NB4 (cell line): ENCODE data around the gene TC2N.

Experiments
- MYC ChIP-seq: IDR thresholded peaks from 2 replicates; pipeline ENCODE4 v1.6.1; 2011; ENCODE audit warnings: low read depth, low read length
- POLR2A ChIP-seq: IDR thresholded peaks from 2 replicates; pipeline ENCODE4 v1.6.1; 2011; ENCODE audit warnings: mild to moderate bottlenecking; ENCODE audit not compliant: insufficient read length; ENCODE audit errors: extremely low read depth
- TF ChIP-seq, protein P1 (sequence below): IDR thresholded peaks from one replicate; pipeline ENCODE4 v1.5.1; 2012; ENCODE audit warnings: low read depth, low read length
- TF ChIP-seq, protein P2 (sequence below): IDR thresholded peaks from 2 replicates; pipeline ENCODE4 v1.6.1; 2011; ENCODE audit warnings: low read depth, low read length

DNA sequence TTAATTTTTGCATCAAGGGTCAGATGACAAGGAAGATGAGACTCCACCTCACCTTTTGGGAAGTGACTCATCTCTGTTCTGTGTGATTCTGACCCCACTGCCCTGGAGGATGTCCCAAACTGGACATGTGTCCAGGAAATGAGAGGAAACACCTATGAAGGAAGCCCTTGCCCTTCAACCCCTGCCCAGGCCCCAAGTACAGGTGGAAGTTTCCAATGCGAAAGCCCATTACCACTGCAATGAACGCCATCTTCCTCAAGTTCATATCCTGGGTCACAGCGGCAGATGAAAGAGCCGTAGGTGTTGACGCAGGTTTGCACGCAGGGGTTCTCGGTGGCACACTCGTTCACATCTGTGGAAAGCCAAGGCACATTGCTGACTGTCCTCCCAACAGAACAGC, 19.6 kb upstream of the TC2N start:
- TF ChIP-seq, protein P1, sequence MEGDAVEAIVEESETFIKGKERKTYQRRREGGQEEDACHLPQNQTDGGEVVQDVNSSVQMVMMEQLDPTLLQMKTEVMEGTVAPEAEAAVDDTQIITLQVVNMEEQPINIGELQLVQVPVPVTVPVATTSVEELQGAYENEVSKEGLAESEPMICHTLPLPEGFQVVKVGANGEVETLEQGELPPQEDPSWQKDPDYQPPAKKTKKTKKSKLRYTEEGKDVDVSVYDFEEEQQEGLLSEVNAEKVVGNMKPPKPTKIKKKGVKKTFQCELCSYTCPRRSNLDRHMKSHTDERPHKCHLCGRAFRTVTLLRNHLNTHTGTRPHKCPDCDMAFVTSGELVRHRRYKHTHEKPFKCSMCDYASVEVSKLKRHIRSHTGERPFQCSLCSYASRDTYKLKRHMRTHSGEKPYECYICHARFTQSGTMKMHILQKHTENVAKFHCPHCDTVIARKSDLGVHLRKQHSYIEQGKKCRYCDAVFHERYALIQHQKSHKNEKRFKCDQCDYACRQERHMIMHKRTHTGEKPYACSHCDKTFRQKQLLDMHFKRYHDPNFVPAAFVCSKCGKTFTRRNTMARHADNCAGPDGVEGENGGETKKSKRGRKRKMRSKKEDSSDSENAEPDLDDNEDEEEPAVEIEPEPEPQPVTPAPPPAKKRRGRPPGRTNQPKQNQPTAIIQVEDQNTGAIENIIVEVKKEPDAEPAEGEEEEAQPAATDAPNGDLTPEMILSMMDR = no peak
- TF ChIP-seq POLR2A (no peak), MYC (no peak)
- TF ChIP-seq, protein P2, sequence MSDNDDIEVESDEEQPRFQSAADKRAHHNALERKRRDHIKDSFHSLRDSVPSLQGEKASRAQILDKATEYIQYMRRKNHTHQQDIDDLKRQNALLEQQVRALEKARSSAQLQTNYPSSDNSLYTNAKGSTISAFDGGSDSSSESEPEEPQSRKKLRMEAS = no peak
